SK-N-MC (cell line): Measurements from ENCODE around the gene SMYD3.

Experiments used
- EZH2 ChIP-seq: fragments of 200-600 bp; sonication (generic); IDR thresholded peaks from one replicate; pipeline ENCODE4 v1.6.1; 2017; ENCODE audit warnings: antibody characterized with exemption
- POLR2AphosphoS5 ChIP-seq: IDR thresholded peaks from 2 replicates; pipeline ENCODE4 v1.6.1; 2012; ENCODE audit warnings: mild to moderate bottlenecking, low read depth, low read length, borderline replicate concordance

- no peak for TF ChIP-seq POLR2AphosphoS5
- TF ChIP-seq EZH2: no peak
Measured at GRCh38 chr1:245952383-245953026, 554.6 kb downstream of the SMYD3 start.
